BLaER1 treated with 17β-estradiol and CSF1 and Interleukin-3, amounts not matched to agents 10 nM and 100 nM (cell line): ENCODE results near the gene PCDH15.

ENCODE experiments used
- H3K27ac ChIP-seq, 11 experiments: shearing (Covaris generic); formaldehyde crosslinking; 2 replicates each; pipeline ENCODE4 v1.8.1; 2022
- H3K27me3 ChIP-seq, 11 experiments: shearing (Covaris generic); formaldehyde crosslinking; 2 replicates each; pipeline ENCODE4 v1.8.1; 2022
- H3K36me3 ChIP-seq, 11 experiments: shearing (Covaris generic); formaldehyde crosslinking; 2 replicates each; pipeline ENCODE4 v1.8.1; 2022
- H3K4me1 ChIP-seq, 10 experiments: shearing (Covaris generic); formaldehyde crosslinking; 2 replicates each; pipeline ENCODE4 v1.8.1; 2022
- H3K4me2 ChIP-seq, 11 experiments: shearing (Covaris generic); formaldehyde crosslinking; 2 replicates each; pipeline ENCODE4 v1.8.1; 2022
- H3K4me3 ChIP-seq, 10 experiments: shearing (Covaris generic); formaldehyde crosslinking; 2 replicates each; pipeline ENCODE4 v1.8.1; 2022
- H3K9ac ChIP-seq, 11 experiments: shearing (Covaris generic); formaldehyde crosslinking; 2 replicates each; pipeline ENCODE4 v1.8.1; 2022
- H3K9me3 ChIP-seq, 11 experiments: shearing (Covaris generic); formaldehyde crosslinking; replicated peaks in 1 of 11; 2 replicates each; pipeline ENCODE4 v1.8.1; 2022
- H4K20me1 ChIP-seq, 11 experiments: shearing (Covaris generic); formaldehyde crosslinking; 2 replicates each; pipeline ENCODE4 v1.8.1; 2022
- Cebpa-rat ChIP-seq, 11 experiments: shearing (Covaris generic); IDR thresholded peaks; 2 replicates each; pipeline ENCODE4 v1.8.1; 2022

Gene PCDH15

DNA sequence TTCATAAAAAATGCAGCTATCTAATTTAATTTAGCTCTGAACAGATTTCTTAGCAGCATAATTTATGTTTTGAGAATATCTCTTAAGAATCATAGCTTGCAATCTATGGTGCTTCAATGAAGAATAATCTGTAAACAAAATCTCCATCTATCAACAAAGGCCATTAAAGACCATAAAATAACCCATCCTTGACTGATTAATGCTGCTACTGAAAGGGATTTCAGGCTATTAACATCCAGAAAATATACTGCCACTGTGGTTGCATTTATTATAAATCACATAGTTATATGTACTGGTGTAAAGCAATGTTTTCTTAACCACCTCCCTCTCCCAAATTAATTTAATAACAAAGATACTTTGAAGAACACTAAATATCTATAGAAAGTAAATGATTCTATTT is 191.6 kb downstream of the PCDH15 start:
- Histone ChIP-seq H3K27ac (no peak overlapping the region), H3K9ac (no peak overlapping the region), H3K4me1 (peaks cover 0 to 24% (median 14%) of the 10 kb centered on the region in 10 experiments; a peak in 14 of 20 replicates), H3K4me2 (no peak overlapping the region), H4K20me1 (no peaks in the 10 kb centered on the region), H3K36me3 (no peaks in the 10 kb centered on the region), H3K9me3 (no peaks in the 10 kb centered on the region), H3K27me3 (no peaks in the 10 kb centered on the region), H3K4me3 (no peak overlapping the region)
- no peak for TF ChIP-seq Cebpa-rat (IDR thresholded peaks at IDR 0.05)

DNA sequence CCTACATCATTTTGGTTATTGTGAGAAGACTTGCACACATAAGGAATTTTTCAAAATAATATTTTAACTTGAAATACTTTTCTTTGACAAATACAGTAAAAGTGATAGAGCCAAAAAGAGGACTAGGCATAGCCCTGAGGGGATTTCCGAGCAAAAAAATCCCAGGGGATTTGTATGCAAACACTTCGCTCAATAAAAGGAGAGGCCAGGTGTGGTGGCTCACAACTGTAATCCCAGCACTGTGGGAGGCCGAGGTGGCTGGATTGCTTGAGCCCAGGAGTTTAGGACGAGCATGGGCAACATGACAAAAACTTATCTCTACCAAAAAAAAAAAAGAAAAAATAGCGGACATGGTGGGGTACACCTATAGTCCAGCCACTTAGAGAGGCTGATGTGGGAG is 193.0 kb downstream of the PCDH15 start:
- Histone ChIP-seq H3K9ac (no peak overlapping the region), H3K4me1 (peaks cover 0 to 10% (median under 1%) of the 10 kb centered on the region in 10 experiments; a peak in 11 of 20 replicates), H3K9me3 (no peaks in the 10 kb centered on the region), H3K27ac (no peak overlapping the region), H3K4me3 (no peak overlapping the region), H3K36me3 (no peaks in the 10 kb centered on the region), H3K4me2 (no peak overlapping the region), H4K20me1 (no peaks in the 10 kb centered on the region), H3K27me3 (no peaks in the 10 kb centered on the region)
- TF ChIP-seq Cebpa-rat (IDR thresholded peaks at IDR 0.05): no peak

DNA sequence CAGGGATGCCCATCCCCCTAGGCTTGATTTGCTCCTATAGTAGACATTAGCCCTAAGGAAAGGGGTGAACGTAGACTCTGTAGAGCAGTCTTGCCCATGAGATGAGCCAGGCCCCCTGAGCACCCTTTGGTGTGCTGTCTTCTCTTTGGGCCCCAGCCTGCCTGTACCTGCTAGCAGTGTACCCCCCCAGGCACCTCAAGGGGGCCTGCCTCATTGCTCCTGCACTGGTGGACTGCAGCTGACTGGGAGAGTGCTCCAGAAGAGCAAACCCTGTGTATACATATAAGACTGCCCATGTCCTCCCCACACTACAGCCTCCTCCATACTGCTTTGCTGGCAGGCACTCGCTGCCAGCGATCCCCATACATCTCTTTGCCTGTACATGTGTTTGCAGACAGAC is 206.7 kb downstream of the PCDH15 start:
- Histone ChIP-seq H3K36me3 (no peaks in the 10 kb centered on the region), H4K20me1 (no peaks in the 10 kb centered on the region), H3K4me2 (no peak overlapping the region), H3K4me1 (no peaks in the 10 kb centered on the region), H3K9ac (no peak overlapping the region), H3K9me3 (peaks cover 0 to 13% (median 0%) of the 10 kb centered on the region in 11 experiments; a peak in 2 of 22 replicates), H3K27me3 (no peaks in the 10 kb centered on the region), H3K4me3 (no peak overlapping the region), H3K27ac (no peak overlapping the region)
- TF ChIP-seq Cebpa-rat (IDR thresholded peaks at IDR 0.05): no peak

DNA sequence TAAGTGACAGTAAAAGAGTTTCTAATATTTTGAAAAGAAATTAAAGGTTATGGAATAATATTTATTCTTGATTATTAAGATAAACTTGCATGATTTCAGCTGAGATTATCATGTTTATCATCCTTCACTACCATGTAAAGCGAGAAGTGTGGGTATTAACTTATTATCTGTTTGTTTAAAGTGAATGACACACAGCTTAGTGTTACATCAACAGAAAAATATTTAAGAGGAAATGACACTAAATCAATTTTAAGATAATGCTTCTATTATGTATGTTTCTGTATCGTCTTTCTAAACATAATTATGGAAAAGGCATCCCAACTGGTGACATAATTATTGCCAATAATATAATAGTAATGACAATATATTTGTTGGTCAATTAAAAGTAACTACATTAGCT is 213.1 kb downstream of the PCDH15 start:
- H3K36me3 ChIP-seq: no peaks in the 10 kb centered on the region
- no peak overlapping the region for H3K4me2 ChIP-seq
- no peak overlapping the region for H3K4me3 ChIP-seq
- H3K9me3 ChIP-seq: no peaks in the 10 kb centered on the region
- H4K20me1 ChIP-seq: no peaks in the 10 kb centered on the region
- no peak overlapping the region for H3K27ac ChIP-seq
- H3K27me3 ChIP-seq: no peaks in the 10 kb centered on the region
- no peaks in the 10 kb centered on the region for H3K4me1 ChIP-seq
- TF ChIP-seq Cebpa-rat (IDR thresholded peaks at IDR 0.05): no peak
- H3K9ac ChIP-seq: no peak overlapping the region

DNA sequence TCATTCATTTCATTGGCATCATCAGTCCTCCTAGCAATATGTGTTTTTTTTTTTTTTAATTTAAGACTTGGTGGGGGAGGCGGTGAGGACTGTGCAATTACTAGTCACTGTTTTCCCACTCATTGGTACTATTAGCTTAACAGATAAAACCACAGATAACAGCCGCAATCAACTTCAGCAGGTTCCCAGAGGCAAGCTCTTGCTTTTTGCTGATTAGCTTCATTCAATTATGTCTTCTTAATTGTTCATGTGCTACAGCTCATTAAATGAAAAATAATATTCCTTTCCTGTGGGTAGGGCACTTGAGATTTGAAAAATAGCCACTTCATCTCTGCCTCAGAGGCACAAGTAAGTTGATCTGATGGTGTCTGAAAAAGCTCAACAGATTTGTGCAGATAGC is 215.5 kb downstream of the PCDH15 start:
- Histone ChIP-seq H3K9me3 (no peaks in the 10 kb centered on the region), H3K36me3 (no peaks in the 10 kb centered on the region), H3K9ac (no peak overlapping the region), H3K27me3 (no peaks in the 10 kb centered on the region), H3K27ac (no peak overlapping the region), H3K4me2 (no peak overlapping the region), H4K20me1 (no peaks in the 10 kb centered on the region), H3K4me1 (no peaks in the 10 kb centered on the region), H3K4me3 (no peak overlapping the region)
- TF ChIP-seq Cebpa-rat (IDR thresholded peaks at IDR 0.05): no peak

DNA sequence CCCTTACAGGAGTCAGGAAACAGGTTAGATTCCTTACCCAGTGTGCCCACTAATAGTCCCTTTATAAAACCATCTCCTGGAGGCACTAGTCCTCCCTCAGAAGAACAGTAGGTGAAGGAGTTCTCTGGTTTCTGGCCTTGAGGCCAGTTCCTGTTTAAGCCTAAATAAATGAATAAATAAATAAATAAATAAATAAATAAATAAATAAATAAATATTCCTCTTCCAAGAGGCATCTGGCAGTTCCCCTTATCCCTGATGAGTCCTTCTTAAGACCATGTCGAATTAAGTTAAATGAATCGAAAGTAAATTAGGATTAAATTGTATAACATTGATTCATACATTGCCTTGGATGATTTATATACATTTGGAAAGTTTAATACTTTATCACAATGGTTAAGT is 223.3 kb downstream of the PCDH15 start:
- no peaks in the 10 kb centered on the region for H4K20me1 ChIP-seq
- TF ChIP-seq Cebpa-rat (IDR thresholded peaks at IDR 0.05): no peak
- H3K9me3 ChIP-seq: no peaks in the 10 kb centered on the region
- no peak overlapping the region for H3K4me2 ChIP-seq
- no peaks in the 10 kb centered on the region for H3K4me1 ChIP-seq
- no peak overlapping the region for H3K4me3 ChIP-seq
- no peak overlapping the region for H3K9ac ChIP-seq
- no peaks in the 10 kb centered on the region for H3K27me3 ChIP-seq
- no peaks in the 10 kb centered on the region for H3K36me3 ChIP-seq
- H3K27ac ChIP-seq: no peak overlapping the region

DNA sequence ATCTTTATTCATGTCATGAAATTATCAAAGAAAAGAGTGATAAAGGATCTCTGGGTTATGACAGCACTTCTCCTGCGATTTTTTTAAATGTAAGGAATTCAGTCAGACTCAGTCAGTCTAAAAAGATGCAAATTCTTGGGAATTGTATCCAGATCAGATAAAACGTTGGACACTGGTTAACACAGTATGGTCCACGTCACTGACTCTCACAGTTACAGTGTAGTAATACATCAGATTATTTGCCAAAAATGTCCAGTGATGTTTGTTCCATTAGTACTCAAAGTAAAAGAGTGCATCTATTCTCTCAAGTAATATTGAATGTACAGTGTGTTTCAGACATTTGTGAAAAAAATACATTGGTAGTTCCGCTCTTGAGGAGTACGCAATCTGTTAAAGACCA is 224.5 kb downstream of the PCDH15 start:
- H3K36me3 ChIP-seq: no peaks in the 10 kb centered on the region
- no peaks in the 10 kb centered on the region for H4K20me1 ChIP-seq
- TF ChIP-seq Cebpa-rat (IDR thresholded peaks at IDR 0.05): no peak

DNA sequence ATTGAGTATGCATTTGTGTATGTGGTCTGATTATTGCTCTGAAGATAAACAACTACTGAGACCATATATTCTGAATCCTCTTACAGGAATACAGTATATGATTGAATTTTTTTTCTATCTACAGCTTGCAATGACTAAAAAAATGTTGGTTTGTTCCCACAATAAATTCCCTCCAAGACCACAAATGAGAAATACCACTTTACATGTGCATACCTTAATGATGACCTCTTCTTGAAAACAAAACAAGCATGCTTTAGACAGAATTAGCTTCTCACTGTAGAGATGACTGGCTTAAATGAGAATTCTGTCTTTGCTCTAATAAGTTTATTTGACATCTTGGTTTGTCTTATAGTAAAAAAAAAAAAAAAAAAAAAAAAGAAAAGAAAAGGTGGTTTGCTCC is 241.5 kb downstream of the PCDH15 start:
- H3K4me2 ChIP-seq: no peak overlapping the region
- no peak overlapping the region for H3K27ac ChIP-seq
- H3K36me3 ChIP-seq: no peaks in the 10 kb centered on the region
- H3K9me3 ChIP-seq: no peaks in the 10 kb centered on the region
- no peak overlapping the region for H3K9ac ChIP-seq
- no peaks in the 10 kb centered on the region for H3K4me1 ChIP-seq
- H3K4me3 ChIP-seq: no peak overlapping the region
- H4K20me1 ChIP-seq: no peaks in the 10 kb centered on the region
- TF ChIP-seq Cebpa-rat (IDR thresholded peaks at IDR 0.05): no peak
- H3K27me3 ChIP-seq: no peaks in the 10 kb centered on the region

More for the DNA sequence above, 224.5 kb downstream of the PCDH15 start:
- Histone ChIP-seq H3K4me1 (no peaks in the 10 kb centered on the region), H3K4me2 (no peak overlapping the region), H3K9ac (no peak overlapping the region), H3K9me3 (no peaks in the 10 kb centered on the region), H3K4me3 (no peak overlapping the region), H3K27me3 (no peaks in the 10 kb centered on the region), H3K27ac (no peak overlapping the region)

DNA sequence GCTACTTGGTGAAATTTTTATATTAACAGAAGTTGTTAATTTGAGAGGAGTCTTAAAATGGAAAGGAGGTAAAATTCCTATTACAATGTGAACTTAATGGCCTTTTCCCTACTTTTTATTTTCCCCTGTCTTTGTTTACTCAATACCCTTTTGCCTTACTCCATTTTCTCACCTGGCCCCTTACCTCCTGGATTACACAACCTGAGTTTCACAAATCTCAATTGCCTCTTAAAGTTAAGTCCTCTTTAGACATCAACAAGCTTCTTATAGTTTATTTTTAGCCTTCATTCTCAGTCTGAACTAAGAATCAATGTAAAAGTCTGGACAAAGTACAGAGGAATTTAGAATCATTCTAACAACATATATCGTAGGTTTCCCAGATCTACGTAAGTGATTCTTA is 247.0 kb downstream of the PCDH15 start:
- Histone ChIP-seq H3K4me3 (no peak overlapping the region), H3K27me3 (no peaks in the 10 kb centered on the region), H3K27ac (no peak overlapping the region), H3K36me3 (no peaks in the 10 kb centered on the region), H4K20me1 (no peaks in the 10 kb centered on the region), H3K4me2 (no peak overlapping the region), H3K4me1 (no peaks in the 10 kb centered on the region), H3K9ac (no peak overlapping the region), H3K9me3 (no peaks in the 10 kb centered on the region)
- TF ChIP-seq Cebpa-rat (IDR thresholded peaks at IDR 0.05): no peak

DNA sequence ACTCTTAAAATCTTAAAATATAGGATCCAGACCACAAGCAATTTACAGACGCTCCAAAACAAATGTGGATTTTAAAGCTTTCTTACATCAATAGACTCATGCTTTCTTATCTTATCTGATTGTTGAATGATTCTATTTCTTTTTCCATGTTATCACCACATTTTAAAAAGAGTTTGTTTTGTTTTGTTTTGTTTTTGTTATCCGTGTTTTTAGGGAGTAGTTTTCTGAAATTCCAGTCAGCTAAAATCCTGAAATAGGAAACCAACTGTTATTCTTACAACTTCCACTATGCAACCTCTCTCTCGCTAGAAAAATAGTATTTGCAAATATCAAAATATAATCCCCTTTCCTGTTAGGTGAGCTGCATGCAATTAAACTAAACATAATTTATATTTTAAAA is 251.0 kb downstream of the PCDH15 start:
- Histone ChIP-seq H3K4me1 (no peaks in the 10 kb centered on the region), H3K36me3 (no peaks in the 10 kb centered on the region), H3K27ac (no peak overlapping the region), H3K4me2 (no peak overlapping the region), H3K9me3 (no peaks in the 10 kb centered on the region), H4K20me1 (no peaks in the 10 kb centered on the region), H3K9ac (no peak overlapping the region), H3K27me3 (no peaks in the 10 kb centered on the region), H3K4me3 (no peak overlapping the region)
- TF ChIP-seq Cebpa-rat (IDR thresholded peaks at IDR 0.05): no peak

DNA sequence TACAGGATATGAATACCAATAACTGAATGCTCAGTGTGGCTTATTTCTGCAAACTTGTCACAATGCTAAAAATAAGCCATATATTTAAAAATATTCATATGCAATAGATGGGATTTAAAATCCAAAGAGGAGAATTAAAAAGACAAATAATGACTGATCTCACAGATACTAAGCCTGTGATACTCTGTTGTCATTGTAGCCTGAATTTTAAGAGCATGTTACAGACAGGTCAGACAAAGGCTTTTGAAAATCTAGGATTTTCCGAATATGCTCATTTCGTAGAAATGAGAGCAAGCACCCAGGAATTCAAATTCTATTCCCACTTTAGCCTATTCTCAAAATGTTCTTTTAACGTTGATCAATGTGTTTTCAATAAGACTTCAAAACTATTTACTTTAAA is 269.7 kb downstream of the PCDH15 start:
- no peaks in the 10 kb centered on the region for H3K36me3 ChIP-seq
- no peak for TF ChIP-seq Cebpa-rat (IDR thresholded peaks at IDR 0.05)
- H3K9ac ChIP-seq: no peak overlapping the region
- no peak overlapping the region for H3K27ac ChIP-seq
- no peaks in the 10 kb centered on the region for H3K27me3 ChIP-seq
- H3K9me3 ChIP-seq: no peaks in the 10 kb centered on the region
- H3K4me1 ChIP-seq: no peaks in the 10 kb centered on the region
- H3K4me2 ChIP-seq: no peak overlapping the region
- H3K4me3 ChIP-seq: no peak overlapping the region
- H4K20me1 ChIP-seq: no peaks in the 10 kb centered on the region
